Upper lobe of right lung (tissue), 1 donor: ENCODE results near the gene ERBB2. TPM values are rescaled to one million over a fixed set of nuclear protein-coding genes. Genes with fewer than 3 reads are reported as not detected.
A peak's percentile ranks its signal among the peaks of the same experiment; 100 is the strongest.

ENCODE experiments used
- ATAC-seq: fragments of 200-7000 bp; cut with Tn5 transposase; one replicate; pipeline ENCODE4 v1.9.1; 2020; ENCODE audit warnings: mild to moderate bottlenecking, moderate library complexity
- DNase-seq: peaks from one replicate; pipeline ENCODE4 v3.0.0-alpha.2; 2020
- H3K27ac ChIP-seq: fragments of 200-600 bp; one replicate; pipeline ENCODE4 v1.8.0; 2022
- H3K27me3 ChIP-seq: fragments of 200-600 bp; one replicate; pipeline ENCODE4 v1.8.0; 2022; ENCODE audit warnings: mild to moderate bottlenecking
- H3K36me3 ChIP-seq: fragments of 200-600 bp; one replicate; pipeline ENCODE4 v1.8.0; 2022
- H3K4me1 ChIP-seq: fragments of 200-600 bp; one replicate; pipeline ENCODE4 v1.8.0; 2022
- H3K4me3 ChIP-seq: fragments of 200-600 bp; one replicate; pipeline ENCODE4 v1.8.0; 2022; ENCODE audit warnings: mild to moderate bottlenecking
- H3K9me3 ChIP-seq: fragments of 200-600 bp; one replicate; pipeline ENCODE4 v1.8.0; 2022
- intact Hi-C: fragments of 100-400 bp; cut with DNase I; formaldehyde crosslinking; loops from one replicate; pipeline ENCODE4 v1.11.0; 2022
- total RNA-seq: library from RNA; stranded (reverse); fragmentation: NEBNext Ultra II Directional; extraction: Animal tissue kit (Norgen Biotek cat#: 25700); gene quantifications from one replicate; pipeline ENCODE4 v1.2.1, GENCODE V29; 2021
- TF ChIP-seq, protein P1 (sequence below): fragments of 200-600 bp; IDR thresholded peaks from one replicate; pipeline ENCODE4 v1.8.0; 2022; ENCODE audit warnings: antibody characterized with exemption
- donor health status: DM: no; HTN: yes; CAD: no; lungs with severe emphysema.

ERBB2 gene
- total RNA-seq, 1 donor from 2014 or later = 97.5 TPM

DNA sequence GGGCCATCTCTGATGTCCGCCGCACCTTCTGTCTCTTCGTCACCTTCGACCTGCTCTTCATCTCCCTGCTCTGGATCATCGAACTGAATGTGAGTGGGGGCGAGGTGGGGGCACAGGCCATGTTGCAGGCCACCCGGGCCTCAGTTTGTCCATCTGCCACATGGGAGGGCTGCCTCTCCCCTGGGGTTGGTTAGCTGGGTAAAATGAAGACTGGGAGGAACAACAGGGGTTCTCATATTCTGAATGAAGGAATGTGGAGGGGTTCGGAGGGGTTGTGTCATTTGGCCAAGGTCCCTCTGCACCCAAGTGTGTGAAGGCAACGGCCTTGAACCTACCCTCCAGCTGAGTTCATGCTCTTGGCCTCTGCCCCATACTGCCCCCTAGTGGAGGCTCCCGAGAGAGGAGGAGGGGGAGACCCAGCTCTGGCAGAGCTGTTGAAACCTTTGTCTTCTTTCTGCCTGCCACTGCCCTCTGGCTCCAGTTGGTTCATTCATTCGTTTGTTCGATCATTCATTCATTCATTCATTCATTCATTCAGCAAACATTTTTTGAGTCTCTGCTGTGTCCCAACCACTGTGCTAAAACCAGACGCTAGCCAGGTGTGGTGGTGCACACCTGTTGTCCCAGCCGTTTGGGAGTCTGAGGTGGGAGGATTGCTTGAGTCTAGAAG is 46.1 kb upstream of the ERBB2 start:
- H3K9me3 ChIP-seq = no peaks in the 10 kb centered on the region
- DNase-seq (peak; percentile 84), ATAC-seq (peak; percentile 82)
- intact Hi-C loops = no loop called here
- TF ChIP-seq, protein P1, sequence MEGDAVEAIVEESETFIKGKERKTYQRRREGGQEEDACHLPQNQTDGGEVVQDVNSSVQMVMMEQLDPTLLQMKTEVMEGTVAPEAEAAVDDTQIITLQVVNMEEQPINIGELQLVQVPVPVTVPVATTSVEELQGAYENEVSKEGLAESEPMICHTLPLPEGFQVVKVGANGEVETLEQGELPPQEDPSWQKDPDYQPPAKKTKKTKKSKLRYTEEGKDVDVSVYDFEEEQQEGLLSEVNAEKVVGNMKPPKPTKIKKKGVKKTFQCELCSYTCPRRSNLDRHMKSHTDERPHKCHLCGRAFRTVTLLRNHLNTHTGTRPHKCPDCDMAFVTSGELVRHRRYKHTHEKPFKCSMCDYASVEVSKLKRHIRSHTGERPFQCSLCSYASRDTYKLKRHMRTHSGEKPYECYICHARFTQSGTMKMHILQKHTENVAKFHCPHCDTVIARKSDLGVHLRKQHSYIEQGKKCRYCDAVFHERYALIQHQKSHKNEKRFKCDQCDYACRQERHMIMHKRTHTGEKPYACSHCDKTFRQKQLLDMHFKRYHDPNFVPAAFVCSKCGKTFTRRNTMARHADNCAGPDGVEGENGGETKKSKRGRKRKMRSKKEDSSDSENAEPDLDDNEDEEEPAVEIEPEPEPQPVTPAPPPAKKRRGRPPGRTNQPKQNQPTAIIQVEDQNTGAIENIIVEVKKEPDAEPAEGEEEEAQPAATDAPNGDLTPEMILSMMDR = peak; percentile 83
- H3K4me1 ChIP-seq = no peaks in the 10 kb centered on the region
- no peaks in the 10 kb centered on the region for H3K27me3 ChIP-seq
- H3K4me3 ChIP-seq = no peak overlapping the region
- H3K27ac ChIP-seq = no peak overlapping the region
- H3K36me3 ChIP-seq = peaks cover 19% of the 10 kb centered on the region

DNA sequence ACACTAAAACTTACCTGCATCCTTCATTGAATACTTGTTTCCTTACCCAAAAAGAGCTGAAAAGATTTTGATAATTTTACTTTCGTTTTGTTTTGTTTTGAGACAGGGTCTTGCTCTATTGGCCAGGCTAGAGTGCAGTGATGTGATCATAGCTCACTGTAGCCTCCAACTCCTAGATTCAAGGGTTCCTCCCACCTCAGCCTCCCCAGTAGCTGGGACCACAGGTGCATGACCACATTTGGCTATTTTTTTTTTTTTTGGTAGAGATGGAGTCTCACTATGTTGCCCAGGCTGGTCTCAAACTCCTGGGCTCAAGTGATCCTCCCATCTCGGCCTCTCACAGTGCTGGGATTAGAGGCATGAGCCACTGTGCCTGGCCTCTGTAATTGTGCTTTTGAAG is 44.8 kb upstream of the ERBB2 start:
- H3K4me1 ChIP-seq = peaks cover 12% of the 10 kb centered on the region
- H3K27ac ChIP-seq = no peak overlapping the region
- H3K9me3 ChIP-seq = no peaks in the 10 kb centered on the region
- ATAC-seq (no peak), DNase-seq (no peak)
- peaks cover 32% of the 10 kb centered on the region for H3K36me3 ChIP-seq
- H3K27me3 ChIP-seq = no peaks in the 10 kb centered on the region
- intact Hi-C loops = no loop called here
- TF ChIP-seq, protein P1 = no peak
- H3K4me3 ChIP-seq = no peak overlapping the region

DNA sequence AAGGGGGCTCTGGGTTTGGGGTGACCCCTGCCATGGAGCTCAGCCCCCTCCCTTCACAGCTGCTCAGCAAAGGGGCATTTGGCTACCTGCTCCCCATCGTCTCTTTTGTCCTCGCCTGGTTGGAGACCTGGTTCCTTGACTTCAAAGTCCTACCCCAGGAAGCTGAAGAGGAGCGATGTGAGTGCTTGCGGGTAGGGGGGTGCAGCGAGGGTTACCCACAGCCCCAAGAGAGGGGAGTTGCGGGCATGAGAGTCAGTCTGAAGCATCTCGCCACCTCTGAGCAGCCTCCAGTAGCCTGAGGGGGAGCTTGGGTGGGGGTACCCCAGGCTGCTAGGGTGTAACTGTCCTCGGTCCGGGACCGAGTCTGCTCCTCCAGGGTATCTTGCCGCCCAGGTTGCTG is 41.5 kb upstream of the ERBB2 start:
- Histone ChIP-seq H3K4me3 (no peak overlapping the region), H3K9me3 (no peaks in the 10 kb centered on the region), H3K4me1 (peaks cover 31% of the 10 kb centered on the region), H3K27me3 (no peaks in the 10 kb centered on the region), H3K27ac (peak overlapping the region; percentile 80), H3K36me3 (peaks cover 54% of the 10 kb centered on the region)
- intact Hi-C loops = no loop called here
- TF ChIP-seq, protein P1 = no peak
- DNase-seq (no peak), ATAC-seq (no peak)

DNA sequence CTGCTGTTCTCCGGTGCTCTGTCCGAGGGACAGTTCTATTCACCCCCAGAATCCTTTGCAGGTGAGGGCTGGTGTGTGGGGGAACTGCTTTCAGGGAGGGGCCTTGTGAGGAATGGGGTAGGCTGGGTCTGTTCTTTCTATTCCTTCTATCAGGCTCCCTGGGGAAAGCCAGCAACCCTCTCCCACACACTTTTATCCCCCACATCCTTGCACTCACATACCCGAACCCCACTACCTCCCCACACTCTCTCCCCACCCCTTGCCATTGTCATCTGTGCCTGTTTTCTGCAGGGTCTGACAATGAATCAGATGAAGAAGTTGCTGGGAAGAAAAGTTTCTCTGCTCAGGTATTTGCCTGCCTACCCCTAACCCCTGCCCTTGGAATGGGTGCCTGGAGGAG is 41.1 kb upstream of the ERBB2 start:
- Histone ChIP-seq H3K9me3 (no peaks in the 10 kb centered on the region), H3K36me3 (peaks cover 54% of the 10 kb centered on the region), H3K4me1 (peaks cover 35% of the 10 kb centered on the region), H3K27ac (peak overlapping the region; percentile 80), H3K27me3 (no peaks in the 10 kb centered on the region), H3K4me3 (no peak overlapping the region)
- TF ChIP-seq, protein P1 = no peak
- ATAC-seq = no peak
- intact Hi-C loops = no loop called here
- DNase-seq = no peak

DNA sequence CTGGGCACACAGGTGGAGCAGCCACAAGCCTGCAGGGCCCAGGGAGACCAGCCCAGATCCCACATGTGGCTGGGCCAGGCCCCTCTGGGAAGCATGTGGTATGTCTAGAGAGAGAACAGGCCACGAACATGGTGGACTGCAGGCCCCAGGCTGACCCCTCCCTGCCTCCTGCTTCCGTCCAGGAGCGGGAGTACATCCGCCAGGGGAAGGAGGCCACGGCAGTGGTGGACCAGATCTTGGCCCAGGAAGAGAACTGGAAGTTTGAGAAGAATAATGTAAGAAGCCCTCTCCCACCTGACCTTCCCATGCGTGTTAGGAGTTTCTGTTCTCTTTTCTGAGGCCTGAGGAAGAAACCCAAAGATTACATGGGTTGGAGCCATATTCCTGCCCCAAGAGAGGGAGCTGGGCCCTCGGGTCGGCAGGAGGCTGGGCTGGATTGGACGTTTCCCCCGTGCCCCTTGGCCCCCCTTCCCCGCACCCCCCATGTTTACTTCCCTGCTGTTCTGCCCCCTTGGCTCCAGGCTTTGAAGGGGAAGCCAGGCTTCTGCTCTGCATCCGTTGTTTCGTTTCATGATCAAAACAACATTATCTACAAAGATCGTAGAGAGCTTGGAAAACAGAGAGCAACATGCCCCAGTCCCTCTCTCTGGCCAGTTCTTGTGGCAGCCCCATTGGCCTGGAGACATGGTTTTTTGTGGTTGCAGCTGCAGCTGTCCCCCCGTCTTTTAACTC is 40.4 kb upstream of the ERBB2 start:
- peak; percentile 6 for ATAC-seq
- H3K36me3 ChIP-seq = peaks cover 54% of the 10 kb centered on the region
- peak overlapping the region; percentile 80 for H3K27ac ChIP-seq
- H3K9me3 ChIP-seq = no peaks in the 10 kb centered on the region
- TF ChIP-seq, protein P1 = no peak
- H3K4me3 ChIP-seq = no peak overlapping the region
- peaks cover 42% of the 10 kb centered on the region for H3K4me1 ChIP-seq
- no peaks in the 10 kb centered on the region for H3K27me3 ChIP-seq
- intact Hi-C loops = no loop called here
- DNase-seq = no peak
